HG03460 (cell line): Measurements from ENCODE around the gene OTUD4.
A peak's percentile ranks its signal among the peaks of the same experiment; 100 is the strongest.
"Not testable (repeated sequence)": the region's sequence is repeated elsewhere in the genome, so short reads cannot be mapped to it uniquely, and the experiment has no call there.

Experiments
- ATAC-seq: cut with Tn5 transposase; IDR thresholded peaks from one replicate; pipeline ENCODE4 v1.9.1; 2021; ENCODE audit not compliant: unreplicated experiment

The OTUD4 gene

GRCh38 chr4:145179281-145179860 is 1.0 kb downstream of the OTUD4 start:
- peak; percentile 36 for ATAC-seq

- no peak for ATAC-seq
Measured at GRCh38 chr4:145178740-145179280, 1.6 kb downstream of the OTUD4 start.

DNA sequence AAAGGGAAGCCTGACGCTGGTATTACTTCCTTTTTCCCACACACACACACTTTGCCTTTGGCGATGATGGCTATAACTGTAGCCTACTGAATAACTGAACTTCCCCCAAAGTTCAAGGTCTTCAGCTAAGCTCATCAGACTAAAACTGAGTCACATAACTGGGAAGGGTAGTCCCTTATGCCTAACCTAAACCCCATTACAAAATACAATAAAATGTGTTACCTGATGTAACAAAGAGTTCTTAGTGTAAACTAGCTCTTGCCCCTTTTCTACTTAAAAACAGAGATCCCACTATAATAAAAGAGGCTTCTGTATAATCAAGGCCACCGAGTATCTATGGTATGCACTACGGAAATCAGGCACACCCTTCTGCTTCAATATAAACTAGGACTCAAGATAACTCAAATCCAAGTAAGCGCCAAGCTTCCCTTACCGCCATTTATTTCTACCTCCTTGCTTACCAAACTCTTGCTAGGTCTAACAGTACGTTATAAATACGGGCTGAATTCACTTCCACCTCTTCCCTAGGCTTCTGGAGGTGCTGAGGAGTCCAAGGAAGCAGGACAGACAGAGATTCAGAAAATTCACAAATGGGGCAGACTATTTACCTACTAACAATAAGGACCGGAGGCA is 2.4 kb downstream of the OTUD4 start:
- no peak for ATAC-seq

- ATAC-seq, result no peak
Measured at GRCh38 chr4:145177511-145177905, 2.9 kb downstream of the OTUD4 start.

DNA sequence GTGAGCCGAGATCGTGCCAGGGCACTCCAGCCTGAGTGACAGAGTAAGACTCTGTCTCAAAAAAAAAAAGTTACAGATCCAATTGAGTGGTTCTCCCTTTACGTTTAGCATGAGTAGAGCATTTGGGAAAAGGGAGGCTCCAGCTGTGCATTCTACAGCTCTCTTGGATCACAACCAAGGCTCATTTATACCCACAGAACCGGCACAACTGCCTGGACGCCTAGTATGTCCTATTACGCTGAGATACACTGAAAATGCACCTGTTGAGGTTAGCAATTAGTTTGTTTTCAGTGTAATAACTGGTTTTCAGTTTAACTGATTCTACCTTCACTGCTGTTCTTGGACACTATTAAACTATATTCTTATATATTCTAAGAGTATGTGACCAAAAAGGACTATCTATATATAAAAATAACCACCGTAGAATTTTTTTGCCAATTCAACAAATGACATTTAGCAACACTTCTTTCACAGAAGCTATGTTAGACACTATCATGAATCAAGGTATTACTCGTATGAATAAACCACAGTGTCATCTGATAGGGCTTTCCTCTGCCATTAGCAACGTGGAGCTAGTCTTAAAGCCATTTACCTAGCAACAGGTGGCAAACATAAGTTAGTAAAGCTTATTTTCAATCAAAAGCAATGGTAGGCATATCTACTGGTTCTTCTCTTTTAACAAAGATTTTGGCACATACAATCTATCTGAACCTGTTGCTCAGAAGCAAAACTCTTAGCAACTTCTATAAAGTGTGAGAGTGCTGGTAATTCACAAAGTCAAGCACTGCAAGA is 3.6 kb downstream of the OTUD4 start:
- no peak for ATAC-seq

GRCh38 chr4:145171911-145172310 is 8.5 kb downstream of the OTUD4 start:
- ATAC-seq, result no peak

DNA sequence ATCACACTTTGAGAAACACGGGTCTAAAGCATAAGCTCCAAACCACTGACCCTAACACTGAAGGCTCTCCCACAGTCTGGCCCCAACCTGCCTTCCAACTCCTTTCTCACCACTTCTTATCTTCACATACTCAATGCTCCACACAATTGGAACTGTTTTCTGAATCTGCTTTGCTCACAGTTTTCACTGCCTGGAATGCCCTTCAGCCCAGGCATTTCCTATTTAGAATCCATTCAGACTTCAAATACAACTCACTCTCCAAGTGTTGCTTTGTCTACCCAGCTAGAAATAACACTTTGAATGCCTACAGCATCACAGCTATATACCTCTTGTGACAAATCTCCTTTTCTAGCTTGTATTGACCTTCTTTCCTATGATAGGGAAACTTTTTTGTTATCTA is 10.2 kb downstream of the OTUD4 start:
- no peak for ATAC-seq

DNA sequence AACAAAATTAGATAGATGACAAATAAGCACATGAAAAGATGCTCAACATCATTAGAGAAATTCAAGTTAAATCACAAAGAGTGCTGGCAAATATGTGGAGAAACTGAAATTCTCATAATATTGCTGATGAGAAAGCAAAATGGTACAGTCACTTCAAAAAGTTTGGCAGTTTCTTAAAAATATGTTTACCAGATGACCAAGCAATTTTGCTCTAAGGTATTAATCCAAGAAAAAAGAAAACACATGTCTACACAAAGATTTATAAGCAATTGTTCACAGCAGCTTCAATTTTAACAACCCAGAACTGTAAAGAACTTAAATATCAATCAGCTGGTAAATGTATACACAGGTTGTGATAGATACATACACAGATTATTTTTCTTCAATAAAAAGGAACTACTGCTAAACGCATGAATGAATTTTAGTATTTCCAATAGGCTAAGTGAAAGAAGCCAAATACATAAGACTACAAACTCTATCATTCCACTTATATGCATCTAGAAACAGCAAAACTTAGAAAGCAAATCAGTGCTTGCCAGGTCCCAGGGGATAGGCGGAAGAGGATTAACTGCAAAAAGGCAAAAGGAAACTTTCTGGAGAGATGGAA is 11.7 kb downstream of the OTUD4 start:
- ATAC-seq, result no peak

GRCh38 chr4:145167887-145168286 is 12.5 kb downstream of the OTUD4 start:
- ATAC-seq, result no peak

- ATAC-seq, result no peak
Measured at GRCh38 chr4:145161549-145161948, 18.8 kb downstream of the OTUD4 start.

GRCh38 chr4:145156986-145157385 is 23.4 kb downstream of the OTUD4 start:
- no peak for ATAC-seq

DNA sequence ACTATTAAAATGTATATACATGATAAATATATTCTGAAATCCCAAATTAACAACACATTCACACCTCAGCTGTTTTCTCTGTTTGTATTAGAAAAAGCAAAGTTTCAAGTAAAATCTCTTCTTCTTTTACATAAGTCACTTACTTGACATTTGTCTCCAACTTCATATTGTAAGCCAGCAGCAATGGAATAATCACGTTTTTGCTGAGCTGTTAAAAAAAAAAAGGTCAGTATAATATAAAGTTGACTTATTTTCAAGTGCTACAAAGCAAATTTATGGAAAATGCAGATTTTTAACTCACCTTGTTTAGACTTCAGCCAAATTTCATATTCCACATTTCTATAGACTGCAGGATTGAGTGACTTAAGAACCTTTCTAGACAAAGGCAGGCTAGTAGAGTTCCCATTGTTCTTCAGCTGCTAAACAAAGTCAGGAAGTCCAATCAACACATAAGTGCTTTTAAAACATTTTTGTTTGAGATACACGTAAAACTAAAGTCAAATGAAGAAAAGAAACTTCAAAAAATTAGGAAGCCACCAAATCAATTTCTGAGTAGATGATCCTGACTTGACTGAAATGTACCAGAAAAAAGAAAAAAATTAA is 25.0 kb downstream of the OTUD4 start:
- no peak for ATAC-seq

DNA sequence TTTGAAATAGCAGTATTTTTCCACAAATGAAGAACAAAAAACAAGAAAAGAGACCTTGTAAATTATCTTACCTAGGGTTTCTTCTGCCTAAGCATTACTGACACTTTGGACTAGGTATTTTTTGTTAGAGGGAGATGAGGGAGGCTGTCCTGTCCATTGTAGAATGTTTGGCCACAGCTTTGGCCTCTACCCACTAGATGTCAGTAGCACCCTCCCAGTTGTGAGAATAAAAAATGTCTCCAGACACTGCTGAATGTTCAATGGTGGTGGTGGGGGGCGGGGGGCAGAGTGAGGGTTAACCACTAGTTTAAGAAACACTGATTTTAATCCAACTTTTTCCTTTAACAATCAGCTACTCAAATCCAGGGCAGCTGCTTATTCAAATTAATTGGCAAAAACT is 25.8 kb downstream of the OTUD4 start:
- ATAC-seq, result peak; percentile 71

- peak; percentile 49 for ATAC-seq
Measured at GRCh38 chr4:145153904-145154298, 26.5 kb downstream of the OTUD4 start.

GRCh38 chr4:145153181-145153903 is 27.0 kb downstream of the OTUD4 start:
- no peak for ATAC-seq

- no peak for ATAC-seq
Measured at GRCh38 chr4:145148980-145149379, 31.4 kb downstream of the OTUD4 start.

DNA sequence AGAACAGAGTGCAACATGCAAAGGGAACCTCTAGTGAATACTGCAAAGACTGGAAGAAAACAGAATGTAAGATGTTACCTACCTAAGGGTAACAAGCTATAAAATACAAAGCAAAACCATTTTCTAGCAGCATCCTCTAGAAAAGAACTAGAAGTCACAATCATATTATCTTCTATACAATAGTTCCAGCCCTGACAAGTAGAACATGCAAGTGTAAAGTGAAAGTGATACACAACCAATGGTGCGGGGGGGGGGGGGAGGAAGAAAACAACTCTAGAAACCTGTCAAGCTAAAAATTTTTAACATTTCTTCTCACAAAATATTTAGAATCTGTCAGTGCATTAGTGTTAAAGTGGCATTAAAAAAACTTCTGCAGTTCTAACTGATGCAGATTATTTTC is 44.2 kb downstream of the OTUD4 start:
- ATAC-seq, result not testable (repeated sequence)

- peak; percentile 80 for ATAC-seq
Measured at GRCh38 chr4:145132511-145133098, 47.8 kb downstream of the OTUD4 start.

GRCh38 chr4:145131848-145132247 is 48.5 kb downstream of the OTUD4 start:
- ATAC-seq, result no peak

DNA sequence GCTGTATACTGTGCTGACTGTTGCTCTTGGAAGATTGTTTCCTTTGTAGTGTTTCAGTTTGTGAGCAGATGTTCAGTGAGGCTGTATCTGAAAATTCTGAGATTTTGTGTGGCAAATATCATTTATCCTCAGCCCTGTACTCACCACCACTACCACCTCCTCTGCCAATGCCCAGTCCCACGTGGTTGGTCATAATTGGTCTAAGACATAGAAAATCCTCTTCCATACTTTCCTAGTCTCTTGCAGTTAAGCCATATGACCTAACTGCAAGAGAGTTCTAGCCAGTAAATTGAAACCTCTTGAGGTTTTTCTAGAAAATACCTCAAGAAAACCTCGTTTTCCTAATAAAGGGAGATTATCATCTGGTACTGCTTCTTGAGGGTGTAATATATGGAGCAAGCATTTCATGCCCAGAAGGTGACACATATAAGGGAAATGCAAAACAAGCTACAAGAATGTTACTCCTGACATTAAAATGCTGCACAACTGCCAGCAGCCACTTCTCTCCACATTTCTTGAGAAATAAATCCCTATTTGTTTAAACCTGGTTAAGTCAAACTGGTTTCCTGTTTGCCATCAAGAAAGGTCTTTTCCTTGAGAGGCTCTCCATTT is 49.5 kb downstream of the OTUD4 start:
- no peak for ATAC-seq
